Esophagus squamous epithelium (tissue), 5 donors: ENCODE measurements around the gene PARP6. TPM values are rescaled to one million over a fixed set of nuclear protein-coding genes. Genes with fewer than 3 reads are reported as not detected.

Experiments
- DNase-seq: peaks from one replicate; lab custom pipeline; 2025; lab: John Stamatoyannopoulos, UW
- H3K27ac ChIP-seq, 4 donors: fragments of 200-600 bp; sonication (generic); one replicate each; pipeline ENCODE4 v1.5.1; 2016 to 2019; ENCODE audit warnings: mild to moderate bottlenecking in 1 of 4
- H3K27me3 ChIP-seq, 4 donors: fragments of 200-600 bp; sonication (generic); 1 replicate in 3 of 4; 2 replicates in 1 of 4; pipeline versions ENCODE4 v1.5.1 to v1.6.0; 2017 to 2021; ENCODE audit warnings: antibody characterized with exemption in 1 of 4
- H3K36me3 ChIP-seq, 3 donors: fragments of 200-600 bp; sonication (generic); one replicate each; pipeline ENCODE4 v1.5.1; 2016 to 2019
- H3K4me1 ChIP-seq, 3 donors: fragments of 200-600 bp; sonication (generic); one replicate each; pipeline ENCODE4 v1.5.1; 2017 to 2019
- H3K4me3 ChIP-seq, 4 donors: fragments of 200-600 bp; sonication (generic); 1 replicate in 3 of 4; 2 replicates in 1 of 4; pipeline ENCODE4 v1.5.1; 2016 to 2019; ENCODE audit warnings: mild to moderate bottlenecking in 2 of 4, moderate library complexity in 1 of 4
- H3K9me3 ChIP-seq, 3 donors: fragments of 200-600 bp; sonication (generic); one replicate each; pipeline ENCODE4 v1.5.1; 2016 to 2019
- POLR2A ChIP-seq, 4 donors: fragments of 450-650 bp; IDR thresholded peaks; one replicate each; pipeline ENCODE4 v1.6.1; 2017; ENCODE audit warnings: antibody characterized with exemption in 4 of 4, mild to moderate bottlenecking in 4 of 4, moderate library complexity in 3 of 4
- WGBS, 2 donors: methylation state at CpG; one replicate each; pipeline ENCODE4 v1.1.5; 2018; 5-methylcytosine and 5-hydroxymethylcytosine counted together
- intact Hi-C: fragments of 100-400 bp; cut with DNase I; formaldehyde crosslinking; loops from one replicate; pipeline ENCODE4 v1.15.0; 2022
- total RNA-seq, 4 donors: library from RNA; depleted of rRNA; stranded (reverse); fragments of >200 nt; gene quantifications; one replicate each; pipeline ENCODE4 v1.1.0, GENCODE V29; 2016
- TF ChIP-seq, protein P1 (sequence below), 6 experiments: fragments of 450-650 bp in 4 of 6; fragments of 200-600 bp in 2 of 6; sonication (generic) in 2 of 6; IDR thresholded peaks; one replicate each; pipeline ENCODE4 v1.5.1; 2016 to 2019; ENCODE audit warnings: antibody characterized with exemption in 6 of 6, mild to moderate bottlenecking in 4 of 6, moderate library complexity in 4 of 6
- donor health status: DM: yes; HTN: yes; CAD: no.

PARP6 gene
- total RNA-seq, 4 donors from 2014 or later: 12.2 to 62.2 (median 31.6) TPM

DNA sequence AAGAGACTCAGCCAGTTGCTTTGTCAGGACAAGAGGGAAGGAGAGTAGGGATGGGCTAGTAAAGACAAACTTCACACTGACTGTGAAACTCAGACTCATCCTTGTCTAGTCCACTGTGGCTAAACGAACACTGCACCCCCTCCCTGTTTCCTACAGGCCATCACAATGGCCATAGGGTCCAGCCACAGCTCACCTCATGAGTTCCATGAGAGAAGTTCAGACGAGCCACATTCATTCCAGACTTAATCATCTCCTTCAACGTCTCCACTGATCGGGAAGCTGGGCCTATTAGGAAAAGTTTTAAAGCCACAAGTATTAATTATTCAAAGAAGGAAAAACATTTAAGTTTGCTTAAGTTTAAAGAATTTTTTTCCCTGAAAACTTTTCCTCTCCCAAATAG, 55.1 kb downstream of the PARP6 start:
- no peak for DNase-seq
- no peak for TF ChIP-seq POLR2A (IDR thresholded peaks at IDR 0.05)
- no peak overlapping the region for H3K27ac ChIP-seq
- intact Hi-C loops: no loop called here
- H3K9me3 ChIP-seq: no peaks in the 10 kb centered on the region
- H3K4me3 ChIP-seq: no peak overlapping the region
- H3K4me1 ChIP-seq: peaks cover 4 to 30% (median 12%) of the 10 kb centered on the region in 3 donors
- H3K36me3 ChIP-seq: peaks cover 24 to 92% (median 61%) of the 10 kb centered on the region in 3 donors
- 64% methylated on average over 4 of the region's 4 CpGs for WGBS, 2 donors
- no peaks in the 10 kb centered on the region for H3K27me3 ChIP-seq

DNA sequence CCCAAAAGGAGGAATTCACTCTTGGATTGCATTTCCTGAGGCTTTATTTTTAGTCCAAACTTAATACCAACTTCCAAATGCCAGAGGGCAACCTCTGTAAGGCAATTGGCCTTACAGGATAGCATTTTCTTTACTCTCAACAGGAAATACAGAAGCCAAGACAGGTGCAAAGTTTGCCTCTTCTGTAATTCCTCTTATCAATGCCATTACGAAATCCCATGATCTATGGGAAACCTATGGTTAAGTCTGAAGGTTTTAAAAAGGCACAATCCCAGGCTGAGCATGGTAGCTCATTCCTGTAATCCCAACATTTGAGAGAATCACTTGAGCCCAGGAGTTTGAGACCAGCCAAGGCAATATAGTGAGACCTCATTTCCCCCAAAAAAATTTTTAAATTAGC, 56.3 kb downstream of the PARP6 start:
- Histone ChIP-seq H3K27me3 (no peaks in the 10 kb centered on the region), H3K36me3 (peaks cover 35 to 100% (median 71%) of the 10 kb centered on the region in 3 donors), H3K4me3 (no peak overlapping the region), H3K27ac (no peak overlapping the region), H3K4me1 (peaks cover 0 to 19% (median 2%) of the 10 kb centered on the region in 3 donors), H3K9me3 (no peaks in the 10 kb centered on the region)
- WGBS, 2 donors: 86 to 100% methylated on average over 1 of the region's 1 CpG
- intact Hi-C loops: no loop called here
- DNase-seq: no peak
- no peak for TF ChIP-seq POLR2A (IDR thresholded peaks at IDR 0.05)
- TF ChIP-seq, protein P1, sequence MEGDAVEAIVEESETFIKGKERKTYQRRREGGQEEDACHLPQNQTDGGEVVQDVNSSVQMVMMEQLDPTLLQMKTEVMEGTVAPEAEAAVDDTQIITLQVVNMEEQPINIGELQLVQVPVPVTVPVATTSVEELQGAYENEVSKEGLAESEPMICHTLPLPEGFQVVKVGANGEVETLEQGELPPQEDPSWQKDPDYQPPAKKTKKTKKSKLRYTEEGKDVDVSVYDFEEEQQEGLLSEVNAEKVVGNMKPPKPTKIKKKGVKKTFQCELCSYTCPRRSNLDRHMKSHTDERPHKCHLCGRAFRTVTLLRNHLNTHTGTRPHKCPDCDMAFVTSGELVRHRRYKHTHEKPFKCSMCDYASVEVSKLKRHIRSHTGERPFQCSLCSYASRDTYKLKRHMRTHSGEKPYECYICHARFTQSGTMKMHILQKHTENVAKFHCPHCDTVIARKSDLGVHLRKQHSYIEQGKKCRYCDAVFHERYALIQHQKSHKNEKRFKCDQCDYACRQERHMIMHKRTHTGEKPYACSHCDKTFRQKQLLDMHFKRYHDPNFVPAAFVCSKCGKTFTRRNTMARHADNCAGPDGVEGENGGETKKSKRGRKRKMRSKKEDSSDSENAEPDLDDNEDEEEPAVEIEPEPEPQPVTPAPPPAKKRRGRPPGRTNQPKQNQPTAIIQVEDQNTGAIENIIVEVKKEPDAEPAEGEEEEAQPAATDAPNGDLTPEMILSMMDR (IDR thresholded peaks at IDR 0.05): no peak

DNA sequence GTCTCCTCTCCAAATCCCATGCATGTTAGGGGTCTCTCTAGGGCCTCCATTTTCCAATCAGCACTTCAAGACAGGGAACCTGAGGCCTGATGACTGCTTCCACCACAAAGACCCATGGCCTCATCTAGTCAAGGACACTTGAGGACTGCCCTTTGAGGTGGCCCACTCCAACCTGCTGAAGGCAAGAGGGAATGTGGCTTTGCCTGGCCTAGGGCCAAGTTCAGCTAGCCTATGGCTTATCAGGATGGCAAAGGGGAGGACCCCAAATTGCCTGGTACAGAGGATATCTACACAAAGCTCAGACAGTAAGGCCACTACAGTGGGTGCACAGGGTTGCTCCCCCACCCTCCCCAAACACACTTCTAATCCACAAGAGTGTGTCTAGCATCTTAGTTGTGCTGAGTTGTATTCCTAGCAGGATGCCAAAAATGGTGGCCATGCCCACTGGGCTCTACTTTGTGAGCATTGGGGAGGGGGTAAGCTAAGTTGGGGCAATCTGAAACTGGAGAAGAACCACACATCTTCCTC, 64.7 kb downstream of the PARP6 start:
- DNase-seq: no peak
- Histone ChIP-seq H3K4me3 (no peak overlapping the region), H3K4me1 (peaks cover 16 to 41% (median 18%) of the 10 kb centered on the region in 3 donors), H3K27me3 (no peaks in the 10 kb centered on the region), H3K27ac (no peak overlapping the region), H3K9me3 (no peaks in the 10 kb centered on the region), H3K36me3 (peaks cover 77 to 100% (median 80%) of the 10 kb centered on the region in 3 donors)
- TF ChIP-seq POLR2A (IDR thresholded peaks at IDR 0.05): no peak
- TF ChIP-seq, protein P1 (IDR thresholded peaks at IDR 0.05): no peak
- intact Hi-C loops: no loop called here

DNA sequence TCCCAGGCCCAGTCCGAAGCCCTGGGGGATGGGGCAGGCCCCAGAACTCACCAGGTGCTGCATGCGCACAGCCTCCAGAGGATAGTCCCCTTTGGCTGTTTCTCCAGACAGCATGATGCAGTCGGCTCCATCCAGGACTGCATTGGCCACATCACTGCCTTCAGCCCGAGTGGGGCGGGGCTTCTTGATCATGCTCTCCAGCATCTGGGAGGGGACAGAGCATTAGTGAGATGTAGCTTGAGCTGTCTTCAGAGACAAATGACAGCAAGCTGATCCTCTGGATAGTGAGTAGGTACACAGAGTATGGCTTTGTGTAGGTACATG, 65.7 kb downstream of the PARP6 start:
- H3K36me3 ChIP-seq: peaks cover 78 to 100% (median 81%) of the 10 kb centered on the region in 3 donors
- no peak for TF ChIP-seq POLR2A (IDR thresholded peaks at IDR 0.05)
- TF ChIP-seq, protein P1 (IDR thresholded peaks at IDR 0.05): no peak
- no peaks in the 10 kb centered on the region for H3K9me3 ChIP-seq
- DNase-seq: no peak
- peaks cover 19 to 51% (median 21%) of the 10 kb centered on the region in 3 donors for H3K4me1 ChIP-seq
- WGBS, 2 donors: 100% methylated on average over 1 to 2 of the region's 5 CpGs
- no peak overlapping the region for H3K27ac ChIP-seq
- intact Hi-C loops: no loop called here
- H3K27me3 ChIP-seq: no peaks in the 10 kb centered on the region
- no peak overlapping the region for H3K4me3 ChIP-seq

DNA sequence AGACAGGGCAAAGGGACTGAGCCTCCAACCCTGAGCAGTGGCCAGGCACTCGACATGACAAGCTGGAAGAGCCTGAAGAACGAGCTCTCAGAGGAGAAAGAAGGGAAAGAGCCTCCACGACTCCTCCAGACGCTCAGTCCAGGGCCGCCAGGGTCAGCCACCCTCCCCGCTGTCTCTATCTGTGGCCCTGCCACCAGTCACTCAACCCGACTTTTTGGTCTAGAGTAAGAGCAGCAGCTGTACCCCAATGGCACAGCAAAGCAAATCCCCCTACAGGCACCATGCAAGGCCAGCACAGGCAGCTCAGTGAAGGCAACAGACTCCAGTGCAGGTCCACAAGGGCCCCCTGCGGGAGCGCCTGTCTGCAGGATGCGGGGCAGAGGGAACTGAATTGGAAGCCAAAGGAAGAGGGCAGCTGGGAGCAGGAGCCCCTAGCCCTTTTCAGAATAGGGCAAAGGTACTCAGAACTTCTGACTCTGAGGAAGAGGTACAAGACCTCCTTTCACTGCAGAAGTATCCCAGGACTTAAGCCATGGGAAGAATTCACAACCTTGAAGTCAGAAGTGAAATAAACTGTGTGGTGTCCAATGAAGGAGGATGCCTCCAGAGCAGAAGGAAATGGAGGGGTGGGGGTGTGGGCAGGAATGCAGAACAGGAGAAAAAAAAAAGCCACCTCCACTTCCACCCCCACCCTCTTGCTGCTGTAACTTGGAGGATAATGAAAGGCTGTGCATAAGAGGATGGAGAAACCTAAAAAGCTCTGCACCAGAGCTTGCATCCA, 66.3 kb downstream of the PARP6 start:
- no peak overlapping the region for H3K4me3 ChIP-seq
- H3K27me3 ChIP-seq: no peaks in the 10 kb centered on the region
- H3K27ac ChIP-seq: peak overlapping the region in 1 of 4 donors; percentile 13
- 68 to 77% methylated on average over 7 to 9 of the region's 10 CpGs for WGBS, 2 donors
- no peaks in the 10 kb centered on the region for H3K9me3 ChIP-seq
- H3K36me3 ChIP-seq: peaks cover 78 to 100% (median 81%) of the 10 kb centered on the region in 3 donors
- peaks cover 19 to 56% (median 21%) of the 10 kb centered on the region in 3 donors for H3K4me1 ChIP-seq
- intact Hi-C loops: no loop called here
- TF ChIP-seq POLR2A (IDR thresholded peaks at IDR 0.05): no peak
- TF ChIP-seq, protein P1 (IDR thresholded peaks at IDR 0.05): no peak
- DNase-seq: no peak
